NCI-H82 (cell line): ENCODE measurements around the gene C14orf132.

ENCODE experiments used
- DNase-seq: peaks from one replicate; lab custom pipeline; 2025; lab: John Stamatoyannopoulos, UW

Gene C14orf132

GRCh38 chr14:96082420-96083300, 43.5 kb downstream of the C14orf132 start:
- DNase-seq = no peak

DNA sequence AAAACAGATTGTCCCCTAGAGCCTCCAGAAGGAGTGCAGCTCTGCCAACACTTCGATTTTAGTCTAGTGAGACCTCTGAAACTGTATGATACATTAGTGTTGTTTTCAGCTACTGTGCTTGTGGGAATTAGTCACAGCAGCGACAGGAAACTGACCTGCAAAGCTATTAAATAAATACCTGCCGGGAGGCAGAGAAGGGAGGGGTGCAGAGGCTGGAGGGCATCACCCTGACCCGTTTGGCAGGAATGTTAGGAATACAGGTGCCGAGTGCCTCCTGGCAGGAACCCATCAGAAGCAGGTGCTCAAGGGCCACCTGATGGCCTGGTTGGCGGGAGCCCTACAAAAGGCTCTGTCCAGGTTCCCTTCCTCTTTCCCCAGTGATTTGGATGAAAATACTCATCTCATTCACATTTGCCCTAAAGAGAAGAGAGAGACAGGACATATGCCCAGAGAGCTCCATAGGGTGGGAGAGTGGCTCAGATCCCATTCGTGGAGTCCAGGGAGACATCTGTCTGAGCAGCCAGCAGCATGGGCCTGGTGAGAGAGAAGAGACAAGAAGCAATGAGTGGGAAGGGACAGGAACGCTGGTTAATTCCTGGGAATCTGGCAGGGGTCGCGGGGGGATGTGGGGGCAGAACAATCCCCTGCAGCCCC, 44.6 kb downstream of the C14orf132 start:
- DNase-seq = no peak

- no peak for DNase-seq
Observed at GRCh38 chr14:96084796-96085195, 45.6 kb downstream of the C14orf132 start.

GRCh38 chr14:96085369-96085768, 46.2 kb downstream of the C14orf132 start:
- DNase-seq = no peak

DNA sequence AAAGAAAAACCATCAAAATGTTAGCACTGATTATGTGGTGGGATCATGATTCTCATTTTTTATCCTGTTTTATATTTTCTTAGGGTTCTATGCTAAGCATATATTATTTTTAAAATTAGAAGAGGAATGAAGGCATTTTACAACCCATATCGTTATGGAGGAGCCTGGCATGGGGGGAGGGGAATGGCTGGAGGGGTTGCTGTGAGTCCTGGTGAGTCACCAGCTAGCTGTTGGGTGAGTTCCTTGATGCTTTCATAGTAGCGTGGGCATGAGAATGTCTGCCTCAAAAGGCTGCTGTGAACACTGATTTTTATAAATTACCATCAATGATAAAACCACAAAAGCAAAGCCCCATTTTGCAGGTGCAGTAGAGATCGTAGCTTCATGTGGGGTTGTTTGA, 46.9 kb downstream of the C14orf132 start:
- no peak for DNase-seq

- DNase-seq = no peak
Observed at GRCh38 chr14:96086574-96087077, 47.5 kb downstream of the C14orf132 start.

DNA sequence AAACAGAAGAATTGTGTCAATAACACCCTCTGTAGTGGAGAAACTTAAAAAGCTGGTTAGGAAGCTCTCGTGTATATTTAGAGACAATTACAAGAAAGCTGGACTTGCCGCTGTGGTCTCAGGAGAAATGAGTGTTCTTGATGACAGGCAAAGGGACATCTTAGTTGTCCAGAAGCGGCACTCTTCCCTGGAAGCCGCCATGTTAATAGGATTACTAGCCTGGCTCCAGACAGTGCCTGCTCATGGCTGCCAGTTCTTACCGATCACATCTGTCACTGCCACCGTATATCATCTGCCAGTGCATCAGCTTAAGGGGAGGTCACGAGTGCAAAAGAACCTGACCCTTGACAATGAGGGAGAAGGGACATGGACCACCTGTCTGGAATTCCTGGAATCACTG, 48.9 kb downstream of the C14orf132 start:
- peak; percentile 96 for DNase-seq

GRCh38 chr14:96088481-96088880, 49.3 kb downstream of the C14orf132 start:
- DNase-seq = no peak

DNA sequence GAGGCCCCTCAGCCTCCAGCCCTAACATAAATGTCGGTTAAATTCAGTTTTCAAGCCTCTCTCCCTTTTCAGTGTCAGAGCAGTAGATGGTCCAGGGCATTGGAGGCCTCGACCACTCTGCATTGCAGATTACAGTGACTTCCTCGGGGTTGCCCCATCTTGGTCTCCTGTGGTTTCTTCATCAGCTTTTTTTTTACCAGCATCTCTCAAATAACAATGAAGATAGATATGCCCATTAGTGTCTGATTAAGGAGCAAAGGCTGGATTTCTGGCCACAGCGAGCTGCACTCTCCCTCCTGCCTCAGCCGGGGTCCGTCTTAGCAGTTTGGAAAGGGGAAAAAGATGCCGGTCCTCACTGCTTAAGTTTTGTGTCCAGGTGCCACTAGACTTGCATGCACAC, 49.7 kb downstream of the C14orf132 start:
- DNase-seq = no peak

GRCh38 chr14:96089401-96089800, 50.2 kb downstream of the C14orf132 start:
- no peak for DNase-seq

GRCh38 chr14:96090441-96091148, 51.4 kb downstream of the C14orf132 start:
- peak; percentile 96 for DNase-seq

GRCh38 chr14:96091149-96091693, 52.1 kb downstream of the C14orf132 start:
- DNase-seq = peak; percentile 84

DNA sequence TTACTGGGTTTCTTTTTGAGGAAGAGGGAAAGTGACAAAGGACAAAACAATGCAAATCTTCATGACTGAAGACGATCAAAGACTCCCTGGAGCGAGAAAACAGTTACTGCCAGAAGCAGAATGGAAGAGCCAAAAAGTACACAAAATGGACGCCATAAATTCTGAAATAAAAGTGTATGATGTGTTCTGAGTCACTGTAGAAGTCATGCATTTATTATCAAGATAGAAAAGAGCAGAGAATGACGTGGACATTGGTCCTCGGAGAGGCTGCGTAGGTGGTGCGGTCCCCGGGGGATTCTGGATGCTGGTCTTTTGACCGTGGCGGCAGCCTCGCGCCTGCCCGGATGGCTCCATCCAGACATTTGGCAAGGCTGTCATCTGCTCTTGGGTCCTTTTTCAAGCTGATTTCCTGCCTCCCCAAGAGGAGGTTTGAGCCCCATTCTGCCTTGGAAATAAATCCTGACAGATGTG, 52.8 kb downstream of the C14orf132 start:
- DNase-seq = no peak

DNA sequence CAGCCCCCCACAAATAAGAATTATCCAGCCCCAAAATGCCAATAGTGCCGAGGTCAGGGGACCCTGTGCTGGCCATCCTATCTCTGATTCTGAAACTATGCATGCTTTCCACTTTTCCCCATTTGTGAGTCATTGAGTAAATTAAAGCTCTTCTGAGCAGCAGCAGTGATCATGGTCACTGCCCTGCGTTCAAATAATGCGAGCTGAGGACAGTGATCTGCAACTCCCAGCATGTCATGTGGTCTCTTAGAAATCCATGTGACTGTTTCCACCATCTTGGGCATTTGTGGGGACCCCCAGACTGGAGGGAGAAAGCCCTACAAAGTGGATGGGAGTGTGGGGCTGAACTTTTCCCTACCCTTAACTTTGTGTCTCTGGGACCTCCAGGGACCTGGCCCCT, 53.8 kb downstream of the C14orf132 start:
- no peak for DNase-seq

- no peak for DNase-seq
Observed at GRCh38 chr14:96094211-96094610, 55.0 kb downstream of the C14orf132 start.

DNA sequence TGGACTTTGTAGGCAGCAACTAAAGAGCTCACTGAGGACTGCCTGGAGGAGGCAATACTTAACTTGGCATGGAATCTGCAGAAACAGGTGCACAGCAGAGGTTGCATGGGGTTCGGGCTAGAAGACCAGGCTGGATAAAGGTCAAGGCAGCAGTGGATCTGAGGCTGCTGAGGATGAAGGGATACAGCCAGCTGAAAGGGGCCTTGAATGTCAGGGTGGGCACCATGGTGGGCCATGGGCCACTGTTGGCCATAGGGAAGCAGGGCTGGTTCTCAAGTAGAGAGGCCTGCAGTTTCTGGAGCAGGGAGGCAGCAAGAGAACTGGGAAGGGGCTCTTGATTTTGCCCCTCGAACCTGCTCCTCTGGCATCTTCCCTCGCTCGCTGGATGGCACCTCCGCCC, 55.5 kb downstream of the C14orf132 start:
- DNase-seq = no peak

GRCh38 chr14:96095058-96095457, 55.9 kb downstream of the C14orf132 start:
- no peak for DNase-seq

- DNase-seq = peak; percentile 91
Observed at GRCh38 chr14:96095581-96096476, 56.7 kb downstream of the C14orf132 start.

GRCh38 chr14:96096639-96097610, 57.8 kb downstream of the C14orf132 start:
- peak; percentile 12 for DNase-seq

- DNase-seq = no peak
Observed at GRCh38 chr14:96097752-96098151, 58.6 kb downstream of the C14orf132 start.
